Measurements from ENCODE around the gene XYLT1. TPM values are rescaled to one million over a fixed set of nuclear protein-coding genes. Genes with fewer than 3 reads are reported as not detected.
A peak's percentile ranks its signal among the peaks of the same experiment; 100 is the strongest.

XYLT1 gene
- total and polyA plus RNA-seq, 2 experiments from 2014 or later: 4.5 to 26.3 TPM

GRCh38 chr16:17362183-17362582 lies 108.6 kb downstream of the XYLT1 start:
- Histone ChIP-seq H3K36me3 (ENCODE audit: low read depth) (no peaks in the 10 kb centered on the region), H3K9me2 (ENCODE audit: insufficient read depth) (no peaks in the 10 kb centered on the region), H3K79me2 (ENCODE audit: insufficient read depth) (peaks cover 86% of the 10 kb centered on the region), H3K4me2 (ENCODE audit: unreplicated experiment) (no peak overlapping the region), H3K9ac (no peak overlapping the region), H3K4me1 (ENCODE audit: insufficient read depth) (peaks cover 67% of the 10 kb centered on the region), H4K20me1 (ENCODE audit: insufficient read depth) (peaks cover 11% of the 10 kb centered on the region), H3K27ac (no peak overlapping the region), H3K27me3 (replicated peaks; ENCODE audit: insufficient read depth) (no peaks in the 10 kb centered on the region), H3K9me3 (ENCODE audit: low read depth) (no peaks in the 10 kb centered on the region), H3F3A (ENCODE audit: insufficient read depth) (peaks cover 76% of the 10 kb centered on the region), H2AFZ (no peak overlapping the region), H3K4me3 (no peak overlapping the region)
- 89% methylated on average over 5 of the region's 5 CpGs for WGBS, 2 experiments (ENCODE audit: low coverage in 1 of 2, low lambda C conversion rate in 2 of 2, missing lambda C conversion rate in 2 of 2)
- in situ Hi-C loops (cut with MboI): no loop called here
- no peak for TF ChIP-seq EZH2 (IDR thresholded peaks at IDR 0.05; ENCODE audit: insufficient read depth, poor library complexity, severe bottlenecking)
- TF ChIP-seq EZH2phosphoT487 (IDR thresholded peaks at IDR 0.05; ENCODE audit: insufficient read depth, low read depth): no peak
- no peak for DNase-seq

- Histone ChIP-seq H3K4me3 (no peak overlapping the region), H3K4me2 (ENCODE audit: unreplicated experiment) (no peak overlapping the region), H3K9me2 (ENCODE audit: insufficient read depth) (no peaks in the 10 kb centered on the region), H2AFZ (no peak overlapping the region), H3K4me1 (ENCODE audit: insufficient read depth) (peaks cover 62% of the 10 kb centered on the region), H3K27ac (no peak overlapping the region), H3K9me3 (ENCODE audit: low read depth) (no peaks in the 10 kb centered on the region), H3K9ac (no peak overlapping the region), H3K27me3 (replicated peaks; ENCODE audit: insufficient read depth) (no peaks in the 10 kb centered on the region), H3K36me3 (ENCODE audit: low read depth) (no peaks in the 10 kb centered on the region), H3F3A (ENCODE audit: insufficient read depth) (peaks cover 63% of the 10 kb centered on the region), H4K20me1 (ENCODE audit: insufficient read depth) (peaks cover 11% of the 10 kb centered on the region), H3K79me2 (ENCODE audit: insufficient read depth) (peaks cover 83% of the 10 kb centered on the region)
- TF ChIP-seq EZH2phosphoT487 (IDR thresholded peaks at IDR 0.05; ENCODE audit: insufficient read depth, low read depth) (no peak), EZH2 (IDR thresholded peaks at IDR 0.05; ENCODE audit: insufficient read depth, poor library complexity, severe bottlenecking) (no peak)
- 92 to 93% methylated on average over 7 of the region's 7 CpGs for WGBS, 2 experiments (ENCODE audit: low coverage in 1 of 2, low lambda C conversion rate in 2 of 2, missing lambda C conversion rate in 2 of 2)
- in situ Hi-C loops (cut with MboI): no loop called here
- DNase-seq: no peak
Observed at GRCh38 chr16:17360693-17361122, 110.1 kb downstream of the XYLT1 start.

GRCh38 chr16:17359788-17360390 lies 110.9 kb downstream of the XYLT1 start:
- TF ChIP-seq EZH2 (IDR thresholded peaks at IDR 0.05; ENCODE audit: insufficient read depth, poor library complexity, severe bottlenecking) (no peak), EZH2phosphoT487 (IDR thresholded peaks at IDR 0.05; ENCODE audit: insufficient read depth, low read depth) (no peak)
- no peak overlapping the region for H2AFZ ChIP-seq
- no peaks in the 10 kb centered on the region for H3K9me3 ChIP-seq (ENCODE audit: low read depth)
- H3K36me3 ChIP-seq (ENCODE audit: low read depth): no peaks in the 10 kb centered on the region
- in situ Hi-C loops (cut with MboI): no loop called here
- peaks cover 11% of the 10 kb centered on the region for H4K20me1 ChIP-seq (ENCODE audit: insufficient read depth)
- 26 to 35% methylated on average over 5 of the region's 5 CpGs for WGBS, 2 experiments (ENCODE audit: low coverage in 1 of 2, low lambda C conversion rate in 2 of 2, missing lambda C conversion rate in 2 of 2)
- peaks cover 81% of the 10 kb centered on the region for H3K79me2 ChIP-seq (ENCODE audit: insufficient read depth)
- no peaks in the 10 kb centered on the region for H3K27me3 ChIP-seq (replicated peaks; ENCODE audit: insufficient read depth)
- peak overlapping the region; percentile 63 for H3K4me2 ChIP-seq (ENCODE audit: unreplicated experiment)
- H3F3A ChIP-seq (ENCODE audit: insufficient read depth): peaks cover 55% of the 10 kb centered on the region
- DNase-seq: peak; percentile 88
- H3K4me1 ChIP-seq (ENCODE audit: insufficient read depth): peaks cover 54% of the 10 kb centered on the region
- peak overlapping the region; percentile 21; the same call in 1 of the 2 replicates for H3K9ac ChIP-seq
- H3K4me3 ChIP-seq: 0 out of 2 replicates have a peak overlapping the region, but pooled peaks have one; percentile 6
- H3K9me2 ChIP-seq (ENCODE audit: insufficient read depth): no peaks in the 10 kb centered on the region
- H3K27ac ChIP-seq: peak overlapping the region; percentile 50

GRCh38 chr16:17358846-17359245 lies 111.9 kb downstream of the XYLT1 start:
- Histone ChIP-seq H3K9me3 (ENCODE audit: low read depth) (no peaks in the 10 kb centered on the region), H3K27me3 (replicated peaks; ENCODE audit: insufficient read depth) (no peaks in the 10 kb centered on the region), H3K79me2 (ENCODE audit: insufficient read depth) (peaks cover 89% of the 10 kb centered on the region), H3K27ac (peak overlapping the region; percentile 50; the same call in 1 of the 2 replicates), H3K4me2 (ENCODE audit: unreplicated experiment) (peak overlapping the region; percentile 63), H4K20me1 (ENCODE audit: insufficient read depth) (peaks cover 11% of the 10 kb centered on the region), H3K4me1 (ENCODE audit: insufficient read depth) (peaks cover 44% of the 10 kb centered on the region), H3K9ac (no peak overlapping the region), H3K36me3 (ENCODE audit: low read depth) (no peaks in the 10 kb centered on the region), H2AFZ (no peak overlapping the region), H3K9me2 (ENCODE audit: insufficient read depth) (no peaks in the 10 kb centered on the region), H3K4me3 (no peak overlapping the region), H3F3A (ENCODE audit: insufficient read depth) (peaks cover 44% of the 10 kb centered on the region)
- no peak for TF ChIP-seq EZH2 (IDR thresholded peaks at IDR 0.05; ENCODE audit: insufficient read depth, poor library complexity, severe bottlenecking)
- TF ChIP-seq EZH2phosphoT487 (IDR thresholded peaks at IDR 0.05; ENCODE audit: insufficient read depth, low read depth): no peak
- WGBS, 2 experiments (ENCODE audit: low coverage in 1 of 2, low lambda C conversion rate in 2 of 2, missing lambda C conversion rate in 2 of 2): 59 to 62% methylated on average over 3 of the region's 3 CpGs
- in situ Hi-C loops (cut with MboI): no loop called here
- DNase-seq: peak; percentile 25
